Testis (tissue), 2 donors: ENCODE data around the gene CAMTA1.

Experiments
- POLR2A ChIP-seq: fragments of 450-650 bp; IDR thresholded peaks from one replicate; pipeline ENCODE4 v1.6.1; 2017; ENCODE audit warnings: antibody characterized with exemption, mild to moderate bottlenecking, moderate library complexity
- TF ChIP-seq, protein P1 (sequence below), 3 experiments: fragments of 450-650 bp in 2 of 3; fragments of 200-600 bp in 1 of 3; sonication (generic) in 1 of 3; IDR thresholded peaks; one replicate each; pipeline ENCODE4 v1.5.1; 2016 to 2019; ENCODE audit warnings: antibody characterized with exemption in 3 of 3, mild to moderate bottlenecking in 2 of 3, moderate library complexity in 1 of 3

DNA sequence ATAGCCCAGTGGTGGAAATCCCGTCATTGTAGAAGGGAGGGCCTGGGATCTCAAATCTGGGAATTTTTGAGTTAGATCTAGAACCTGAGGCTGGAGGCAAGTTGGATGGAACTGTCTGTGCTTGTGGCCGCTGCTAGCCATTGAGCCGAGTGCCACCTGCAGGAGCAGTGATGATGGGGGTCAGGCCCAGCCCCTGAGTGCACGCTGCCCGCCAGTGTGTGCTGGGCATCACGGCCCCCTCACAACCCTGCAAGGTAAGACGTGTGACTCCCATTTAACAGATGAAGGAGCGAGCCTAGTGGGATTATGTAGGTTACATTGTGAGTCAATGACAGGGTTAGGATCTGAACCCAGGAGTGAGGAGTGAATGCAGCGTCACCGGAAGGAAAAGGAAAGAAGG is 407.2 kb downstream of the CAMTA1 start:
- TF ChIP-seq POLR2A: no peak
- TF ChIP-seq, protein P1, sequence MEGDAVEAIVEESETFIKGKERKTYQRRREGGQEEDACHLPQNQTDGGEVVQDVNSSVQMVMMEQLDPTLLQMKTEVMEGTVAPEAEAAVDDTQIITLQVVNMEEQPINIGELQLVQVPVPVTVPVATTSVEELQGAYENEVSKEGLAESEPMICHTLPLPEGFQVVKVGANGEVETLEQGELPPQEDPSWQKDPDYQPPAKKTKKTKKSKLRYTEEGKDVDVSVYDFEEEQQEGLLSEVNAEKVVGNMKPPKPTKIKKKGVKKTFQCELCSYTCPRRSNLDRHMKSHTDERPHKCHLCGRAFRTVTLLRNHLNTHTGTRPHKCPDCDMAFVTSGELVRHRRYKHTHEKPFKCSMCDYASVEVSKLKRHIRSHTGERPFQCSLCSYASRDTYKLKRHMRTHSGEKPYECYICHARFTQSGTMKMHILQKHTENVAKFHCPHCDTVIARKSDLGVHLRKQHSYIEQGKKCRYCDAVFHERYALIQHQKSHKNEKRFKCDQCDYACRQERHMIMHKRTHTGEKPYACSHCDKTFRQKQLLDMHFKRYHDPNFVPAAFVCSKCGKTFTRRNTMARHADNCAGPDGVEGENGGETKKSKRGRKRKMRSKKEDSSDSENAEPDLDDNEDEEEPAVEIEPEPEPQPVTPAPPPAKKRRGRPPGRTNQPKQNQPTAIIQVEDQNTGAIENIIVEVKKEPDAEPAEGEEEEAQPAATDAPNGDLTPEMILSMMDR (IDR thresholded peaks at IDR 0.05): no peak
